Thyroid gland (tissue), 4 donors: Measurements from ENCODE around the gene SCAPER. TPM values are rescaled to one million over a fixed set of nuclear protein-coding genes. Genes with fewer than 3 reads are reported as not detected.

Experiments used
- DNase-seq, 2 donors: peaks; one replicate each; pipeline ENCODE4 v3.0.0-alpha.2; 2019
- H3K27ac ChIP-seq, 3 donors: fragments of 200-600 bp; sonication (generic); 1 replicate in 2 of 3; 2 replicates in 1 of 3; pipeline ENCODE4 v1.5.1; 2016 to 2019; ENCODE audit warnings: mild to moderate bottlenecking in 1 of 3, moderate library complexity in 1 of 3
- H3K27me3 ChIP-seq: fragments of 200-600 bp; sonication (generic); one replicate; pipeline ENCODE4 v1.5.1; 2019
- H3K36me3 ChIP-seq, 2 donors: fragments of 200-600 bp; sonication (generic); one replicate each; pipeline ENCODE4 v1.5.1; 2016 to 2019
- H3K4me1 ChIP-seq, 2 donors: fragments of 200-600 bp; sonication (generic); one replicate each; pipeline ENCODE4 v1.5.1; 2017 to 2019
- H3K4me3 ChIP-seq, 3 donors: fragments of 200-600 bp; sonication (generic); replicated peaks in 1 of 3; 1 replicate in 2 of 3; 2 replicates in 1 of 3; pipeline ENCODE4 v1.5.1; 2016; ENCODE audit warnings: mild to moderate bottlenecking in 1 of 3
- H3K9me3 ChIP-seq: fragments of 200-600 bp; sonication (generic); one replicate; pipeline ENCODE4 v1.5.1; 2017
- POLR2A ChIP-seq, 2 donors: fragments of 450-650 bp; IDR thresholded peaks; one replicate each; pipeline ENCODE4 v1.6.1; 2017; ENCODE audit warnings: antibody characterized with exemption in 2 of 2, mild to moderate bottlenecking in 2 of 2, moderate library complexity in 1 of 2
- WGBS, 2 donors: methylation state at CpG; one replicate each; pipeline ENCODE4 v1.1.5; 2017; 5-methylcytosine and 5-hydroxymethylcytosine counted together
- intact Hi-C: fragments of 100-400 bp; cut with DNase I; formaldehyde crosslinking; loops from one replicate; pipeline ENCODE4 v1.15.1; 2023
- total RNA-seq, 4 donors: library from RNA; depleted of rRNA; stranded (reverse); fragments of >200 nt; gene quantifications; one replicate each; pipeline ENCODE4 v1.2.3, GENCODE V29; 2016
- TF ChIP-seq, protein P1 (sequence below), 6 experiments: fragments of 200-600 bp in 3 of 6; fragments of 450-650 bp in 3 of 6; sonication (generic) in 3 of 6; IDR thresholded peaks; one replicate each; pipeline ENCODE4 v1.5.1; 2016 to 2019; ENCODE audit warnings: antibody characterized with exemption in 6 of 6, mild to moderate bottlenecking in 2 of 6, inconsistent platforms in 1 of 6, moderate library complexity in 1 of 6

Gene SCAPER
- total RNA-seq, 4 donors from 2014 or later = 45.2 to 90.8 (median 63.6) TPM

DNA sequence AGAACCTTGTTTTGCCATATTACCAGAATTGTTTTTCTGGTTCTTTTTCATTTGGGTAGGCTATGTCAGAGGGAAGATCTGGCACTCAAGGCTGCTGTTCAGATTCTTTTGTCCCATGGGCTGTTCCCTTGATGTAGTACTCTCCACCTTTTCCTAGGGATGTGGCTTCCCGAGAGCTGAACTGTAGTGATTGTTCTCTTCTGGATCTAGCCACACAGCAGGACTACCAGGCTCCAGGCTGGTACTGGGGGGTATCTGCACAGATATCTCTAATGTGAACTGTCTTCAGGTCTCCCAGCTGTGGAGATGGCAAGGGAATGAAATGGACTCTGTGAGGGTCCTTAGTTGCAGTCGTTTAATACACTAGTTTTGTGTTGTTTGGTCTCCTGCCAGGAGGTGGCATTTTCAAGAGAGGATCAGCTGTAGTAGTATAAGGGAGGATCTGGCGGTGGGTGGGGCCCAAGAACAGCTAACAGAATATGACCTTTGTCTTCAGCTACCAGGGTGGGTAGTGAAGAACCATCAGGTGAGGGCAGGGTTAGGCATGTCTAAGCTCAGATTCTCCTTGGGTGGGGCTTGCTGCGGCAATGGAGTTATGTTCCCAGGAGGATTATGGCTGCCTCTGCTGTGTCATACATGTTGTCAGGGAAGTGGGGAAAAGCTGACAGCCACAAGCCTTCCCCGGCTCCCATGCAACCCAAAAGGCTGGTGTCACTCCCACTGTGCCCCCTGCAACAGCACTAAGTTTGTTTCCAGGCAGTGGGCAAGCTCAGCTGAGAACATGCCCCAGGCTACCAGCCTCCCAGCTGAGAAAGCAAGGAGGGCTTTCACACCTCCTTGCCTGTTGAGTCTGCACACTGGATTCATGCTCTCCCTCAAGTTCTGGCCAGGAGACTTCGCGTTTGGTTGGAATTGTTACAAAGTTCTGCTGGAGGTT lies 316.1 kb downstream of the SCAPER start:
- no peak overlapping the region for H3K27ac ChIP-seq

DNA sequence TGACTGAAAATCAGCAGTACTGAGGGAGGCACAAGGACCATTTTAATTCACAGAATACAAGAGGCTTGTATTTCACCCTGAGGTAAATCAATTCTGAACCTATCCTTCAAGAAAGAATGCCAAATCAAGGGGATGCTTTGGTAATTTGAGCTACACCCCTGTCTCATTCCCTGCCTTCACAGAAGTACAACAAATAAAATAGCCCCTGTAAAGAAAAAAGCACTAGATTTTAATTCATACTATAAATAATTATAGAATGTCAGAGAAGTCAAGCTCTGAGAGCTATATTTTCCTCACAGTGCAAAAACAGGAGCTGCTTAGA lies 319.6 kb downstream of the SCAPER start:
- no peaks in the 10 kb centered on the region for H3K36me3 ChIP-seq
- H3K9me3 ChIP-seq = no peaks in the 10 kb centered on the region
- intact Hi-C loops = no loop called here
- H3K27ac ChIP-seq = no peak overlapping the region
- H3K4me1 ChIP-seq = no peaks in the 10 kb centered on the region
- H3K4me3 ChIP-seq = no peak overlapping the region
- DNase-seq = no peak
- no peak for TF ChIP-seq POLR2A (IDR thresholded peaks at IDR 0.05)
- TF ChIP-seq, protein P1, sequence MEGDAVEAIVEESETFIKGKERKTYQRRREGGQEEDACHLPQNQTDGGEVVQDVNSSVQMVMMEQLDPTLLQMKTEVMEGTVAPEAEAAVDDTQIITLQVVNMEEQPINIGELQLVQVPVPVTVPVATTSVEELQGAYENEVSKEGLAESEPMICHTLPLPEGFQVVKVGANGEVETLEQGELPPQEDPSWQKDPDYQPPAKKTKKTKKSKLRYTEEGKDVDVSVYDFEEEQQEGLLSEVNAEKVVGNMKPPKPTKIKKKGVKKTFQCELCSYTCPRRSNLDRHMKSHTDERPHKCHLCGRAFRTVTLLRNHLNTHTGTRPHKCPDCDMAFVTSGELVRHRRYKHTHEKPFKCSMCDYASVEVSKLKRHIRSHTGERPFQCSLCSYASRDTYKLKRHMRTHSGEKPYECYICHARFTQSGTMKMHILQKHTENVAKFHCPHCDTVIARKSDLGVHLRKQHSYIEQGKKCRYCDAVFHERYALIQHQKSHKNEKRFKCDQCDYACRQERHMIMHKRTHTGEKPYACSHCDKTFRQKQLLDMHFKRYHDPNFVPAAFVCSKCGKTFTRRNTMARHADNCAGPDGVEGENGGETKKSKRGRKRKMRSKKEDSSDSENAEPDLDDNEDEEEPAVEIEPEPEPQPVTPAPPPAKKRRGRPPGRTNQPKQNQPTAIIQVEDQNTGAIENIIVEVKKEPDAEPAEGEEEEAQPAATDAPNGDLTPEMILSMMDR (IDR thresholded peaks at IDR 0.05) = no peak
- no peaks in the 10 kb centered on the region for H3K27me3 ChIP-seq

More for the DNA sequence above, 316.1 kb downstream of the SCAPER start:
- no peaks in the 10 kb centered on the region for H3K27me3 ChIP-seq
- no peaks in the 10 kb centered on the region for H3K36me3 ChIP-seq
- H3K4me1 ChIP-seq = no peaks in the 10 kb centered on the region
- WGBS, 2 donors = 86 to 88% methylated on average over 6 to 7 of the region's 7 CpGs
- TF ChIP-seq, protein P1 (IDR thresholded peaks at IDR 0.05) = no peak
- H3K9me3 ChIP-seq = no peaks in the 10 kb centered on the region
- no peak for DNase-seq
- H3K4me3 ChIP-seq = no peak overlapping the region
- intact Hi-C loops = no loop called here

DNA sequence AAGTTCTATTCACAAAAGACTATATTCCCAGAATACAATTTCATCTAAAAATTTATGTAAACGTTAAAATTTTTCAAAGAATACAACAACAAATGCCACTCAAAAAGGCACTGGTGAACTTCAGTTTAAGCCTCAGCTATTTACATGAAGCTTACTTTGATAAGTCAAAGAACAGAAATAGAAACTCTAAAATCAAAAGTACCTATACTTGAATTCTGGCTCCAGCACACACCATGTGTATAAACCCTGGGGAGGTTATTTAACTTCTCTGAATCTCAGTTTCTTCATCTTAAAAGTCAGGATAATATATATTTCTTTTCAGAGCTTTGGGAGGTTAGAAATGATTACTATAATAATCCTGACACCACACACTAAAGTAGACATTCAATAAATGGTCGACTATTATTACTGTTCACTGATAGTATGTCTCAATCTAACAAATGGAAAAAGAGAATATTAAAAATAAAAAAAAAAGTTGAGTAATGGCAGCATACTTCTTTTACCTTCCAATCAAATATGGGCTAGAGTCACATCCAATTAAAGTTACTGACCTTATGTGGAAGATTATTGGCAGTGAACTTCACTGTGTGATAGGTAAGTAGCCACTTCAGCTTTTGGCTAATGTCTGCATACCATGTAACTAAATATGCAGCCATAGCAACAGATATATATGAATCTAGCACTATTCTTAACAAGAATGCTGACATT lies 320.1 kb downstream of the SCAPER start:
- 81 to 89% methylated on average over 2 of the region's 2 CpGs for WGBS, 2 donors

DNA sequence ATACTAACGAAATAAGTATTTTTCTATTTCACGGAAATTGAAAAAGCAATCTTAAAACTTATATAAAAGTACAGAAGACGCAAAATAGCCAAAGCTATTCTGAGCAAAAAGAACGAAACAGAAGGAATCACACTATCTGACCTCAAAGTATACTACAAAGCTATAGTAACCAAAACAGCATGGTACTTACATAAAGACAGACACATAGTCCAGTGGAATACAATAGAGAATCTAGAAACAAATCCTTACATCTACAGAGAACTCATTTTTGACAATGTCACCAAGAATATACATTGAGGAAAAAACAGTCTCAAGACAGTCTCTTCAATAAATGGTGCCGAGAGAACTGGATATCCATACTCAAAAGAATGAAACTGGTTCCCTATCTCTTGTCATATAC lies 322.6 kb downstream of the SCAPER start:
- no peaks in the 10 kb centered on the region for H3K36me3 ChIP-seq
- no peaks in the 10 kb centered on the region for H3K9me3 ChIP-seq
- 79 to 86% methylated on average over 5 of the region's 5 CpGs for WGBS, 2 donors
- no peaks in the 10 kb centered on the region for H3K4me1 ChIP-seq
- intact Hi-C loops = no loop called here
- TF ChIP-seq, protein P1 (IDR thresholded peaks at IDR 0.05) = no peak
- TF ChIP-seq POLR2A (IDR thresholded peaks at IDR 0.05) = no peak
- H3K27ac ChIP-seq = no peak overlapping the region
- no peak for DNase-seq
- H3K4me3 ChIP-seq = no peak overlapping the region
- H3K27me3 ChIP-seq = no peaks in the 10 kb centered on the region

More for the DNA sequence above, 320.1 kb downstream of the SCAPER start:
- intact Hi-C loops = no loop called here
- H3K9me3 ChIP-seq = no peaks in the 10 kb centered on the region
- no peaks in the 10 kb centered on the region for H3K4me1 ChIP-seq
- H3K27ac ChIP-seq = no peak overlapping the region
- H3K4me3 ChIP-seq = no peak overlapping the region
- TF ChIP-seq, protein P1 (IDR thresholded peaks at IDR 0.05) = no peak
- TF ChIP-seq POLR2A (IDR thresholded peaks at IDR 0.05) = no peak
- H3K36me3 ChIP-seq = no peaks in the 10 kb centered on the region
- DNase-seq = no peak
- no peaks in the 10 kb centered on the region for H3K27me3 ChIP-seq
